ENCODE data around the gene BIN1. TPM values are rescaled to one million over a fixed set of nuclear protein-coding genes. Genes with fewer than 3 reads are reported as not detected.

Gene BIN1
- total RNA-seq, 2 experiments from 2014 or later, result 1.5 to 14.1 TPM

GRCh38 chr2:127065940-127066318 is 41.0 kb downstream of the BIN1 start:
- H3K4me3 ChIP-seq (ENCODE audit: low read depth, low read length, poor library complexity, severe bottlenecking), result no peak overlapping the region
- no peaks in the 10 kb centered on the region for H3K9me3 ChIP-seq (ENCODE audit: low read length)
- H4K20me1 ChIP-seq (ENCODE audit: insufficient read depth, low read length), result no peaks in the 10 kb centered on the region
- H3K27ac ChIP-seq (ENCODE audit: low read depth, low read length, poor library complexity, severe bottlenecking), result no peak overlapping the region
- H3K9me2 ChIP-seq (ENCODE audit: insufficient read depth, low read length), result no peaks in the 10 kb centered on the region
- H3K36me3 ChIP-seq (ENCODE audit: insufficient read depth, low read length), result no peaks in the 10 kb centered on the region
- no peaks in the 10 kb centered on the region for H3K4me1 ChIP-seq (ENCODE audit: insufficient read depth, low read length, poor library complexity, severe bottlenecking)
- intact Hi-C loops (cut with micrococcal nuclease; ENCODE audit: unreplicated experiment), result no loop called here
- no peaks in the 10 kb centered on the region for H3K79me2 ChIP-seq (ENCODE audit: insufficient read depth, low read depth, low read length)
- POLR2A ChIA-PET, result no interaction called here
- H3K4me2 ChIP-seq (ENCODE audit: low read length), result no peak overlapping the region
- no peak overlapping the region for H2AFZ ChIP-seq (ENCODE audit: low read length)
- BruUV-seq (replicated peaks), result no TSS peak
- DNase-seq (ENCODE audit: low spot score), result no peak
- CTCF ChIA-PET (ENCODE audit: unreplicated experiment), result no interaction called here
- TF ChIP-seq EZH2phosphoT487 (IDR thresholded peaks at IDR 0.05; ENCODE audit: borderline replicate concordance, low read depth, low read length), result no peak
- no peak for TF ChIP-seq CTCF (conservative IDR thresholded peaks at IDR 0.05; ENCODE audit: low read length)

DNA sequence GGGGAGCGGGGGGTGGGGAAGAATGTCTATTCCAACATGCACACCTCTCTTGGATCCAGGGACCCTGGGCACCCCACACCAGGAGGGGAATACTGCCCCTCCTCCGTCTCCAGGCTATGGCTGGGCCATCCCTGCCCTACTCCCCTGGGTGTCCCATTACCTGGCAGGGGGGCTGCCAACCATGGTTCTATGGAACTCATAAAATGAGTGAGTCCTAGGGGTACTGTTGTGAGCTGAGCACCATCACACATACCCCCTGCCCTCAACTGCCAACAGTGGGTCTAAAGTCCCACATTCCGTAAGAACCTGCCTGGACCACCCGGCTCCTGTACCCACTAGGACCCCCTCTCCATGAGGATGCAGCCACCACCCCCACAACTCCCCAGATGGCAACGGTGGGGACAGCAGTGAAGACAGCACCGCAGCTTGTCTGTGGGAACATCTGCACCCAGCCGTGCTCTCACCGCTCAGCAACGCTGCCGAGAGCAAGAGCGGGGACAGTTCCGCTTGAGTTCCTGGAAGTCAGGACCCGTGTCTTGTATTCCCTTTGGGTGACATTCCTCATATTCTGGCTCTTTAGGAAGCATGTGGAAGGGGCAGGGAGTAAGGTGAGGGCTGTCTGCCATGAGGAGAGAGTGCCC is 41.5 kb downstream of the BIN1 start:
- H3K36me3 ChIP-seq (ENCODE audit: insufficient read depth, low read length), result no peaks in the 10 kb centered on the region
- no peaks in the 10 kb centered on the region for H4K20me1 ChIP-seq (ENCODE audit: insufficient read depth, low read length)
- no TSS peak for BruUV-seq (replicated peaks)
- TF ChIP-seq CTCF (conservative IDR thresholded peaks at IDR 0.05; ENCODE audit: low read length) (no peak), EZH2phosphoT487 (IDR thresholded peaks at IDR 0.05; ENCODE audit: borderline replicate concordance, low read depth, low read length) (no peak)
- H3K4me1 ChIP-seq (ENCODE audit: insufficient read depth, low read length, poor library complexity, severe bottlenecking), result no peaks in the 10 kb centered on the region
- no peak overlapping the region for H3K4me3 ChIP-seq (ENCODE audit: low read depth, low read length, poor library complexity, severe bottlenecking)
- no peak overlapping the region for H3K4me2 ChIP-seq (ENCODE audit: low read length)
- H3K9me2 ChIP-seq (ENCODE audit: insufficient read depth, low read length), result no peaks in the 10 kb centered on the region
- intact Hi-C loops (cut with micrococcal nuclease; ENCODE audit: unreplicated experiment), result no loop called here
- ChIA-PET POLR2A (interaction anchor here (0.6 kb wide), 1 partner anchor 610 kb away, joined by 3 read pairs; the partner anchor contains the start of gene LIMS2), CTCF (ENCODE audit: unreplicated experiment) (interaction anchor here (0.6 kb wide), 1 partner anchor 36 kb away, joined by 7 read pairs; no protein-coding TSS in a partner anchor)
- no peaks in the 10 kb centered on the region for H3K79me2 ChIP-seq (ENCODE audit: insufficient read depth, low read depth, low read length)
- H2AFZ ChIP-seq (ENCODE audit: low read length), result no peak overlapping the region
- no peak overlapping the region for H3K27ac ChIP-seq (ENCODE audit: low read depth, low read length, poor library complexity, severe bottlenecking)
- no peak for DNase-seq (ENCODE audit: low spot score)
- no peaks in the 10 kb centered on the region for H3K9me3 ChIP-seq (ENCODE audit: low read length)

GRCh38 chr2:127064642-127065250 is 42.2 kb downstream of the BIN1 start:
- TF ChIP-seq EZH2phosphoT487 (IDR thresholded peaks at IDR 0.05; ENCODE audit: borderline replicate concordance, low read depth, low read length) (no peak), CTCF (conservative IDR thresholded peaks at IDR 0.05; ENCODE audit: low read length) (no peak)
- no peak for DNase-seq (ENCODE audit: low spot score)
- Histone ChIP-seq H3K9me2 (ENCODE audit: insufficient read depth, low read length) (no peaks in the 10 kb centered on the region), H3K4me2 (ENCODE audit: low read length) (no peak overlapping the region), H3K9me3 (ENCODE audit: low read length) (no peaks in the 10 kb centered on the region), H3K79me2 (ENCODE audit: insufficient read depth, low read depth, low read length) (no peaks in the 10 kb centered on the region), H4K20me1 (ENCODE audit: insufficient read depth, low read length) (no peaks in the 10 kb centered on the region), H3K4me1 (ENCODE audit: insufficient read depth, low read length, poor library complexity, severe bottlenecking) (no peaks in the 10 kb centered on the region), H2AFZ (ENCODE audit: low read length) (no peak overlapping the region), H3K4me3 (ENCODE audit: low read depth, low read length, poor library complexity, severe bottlenecking) (no peak overlapping the region), H3K36me3 (ENCODE audit: insufficient read depth, low read length) (no peaks in the 10 kb centered on the region), H3K27ac (ENCODE audit: low read depth, low read length, poor library complexity, severe bottlenecking) (no peak overlapping the region)
- ChIA-PET CTCF (ENCODE audit: unreplicated experiment) (interaction anchor here (0.6 kb wide), 1 partner anchor 37 kb away, joined by 7 read pairs; no protein-coding TSS in a partner anchor), POLR2A (interaction anchor here (0.6 kb wide), 1 partner anchor 611 kb away, joined by 3 read pairs; the partner anchor contains the start of gene LIMS2)
- BruUV-seq (replicated peaks), result no TSS peak
- intact Hi-C loops (cut with micrococcal nuclease; ENCODE audit: unreplicated experiment), result no loop called here
